Tibial nerve (tissue), 3 donors: ENCODE measurements around the gene TSC22D4.
"Not testable (repeated sequence)": the region's sequence is repeated elsewhere in the genome, so short reads cannot be mapped to it uniquely, and the experiment has no call there.

ENCODE experiments used
- POLR2A ChIP-seq, 2 donors: fragments of 450-650 bp; IDR thresholded peaks; one replicate each; pipeline ENCODE4 v1.6.1; 2017; ENCODE audit warnings: antibody characterized with exemption in 2 of 2, mild to moderate bottlenecking in 2 of 2, moderate library complexity in 2 of 2
- TF ChIP-seq, protein P1 (sequence below), 5 experiments: fragments of 200-600 bp in 3 of 5; fragments of 450-650 bp in 2 of 5; sonication (generic) in 3 of 5; IDR thresholded peaks; one replicate each; pipeline ENCODE4 v1.5.1; 2016 to 2019; ENCODE audit warnings: antibody characterized with exemption in 5 of 5, mild to moderate bottlenecking in 3 of 5, moderate library complexity in 2 of 5

DNA sequence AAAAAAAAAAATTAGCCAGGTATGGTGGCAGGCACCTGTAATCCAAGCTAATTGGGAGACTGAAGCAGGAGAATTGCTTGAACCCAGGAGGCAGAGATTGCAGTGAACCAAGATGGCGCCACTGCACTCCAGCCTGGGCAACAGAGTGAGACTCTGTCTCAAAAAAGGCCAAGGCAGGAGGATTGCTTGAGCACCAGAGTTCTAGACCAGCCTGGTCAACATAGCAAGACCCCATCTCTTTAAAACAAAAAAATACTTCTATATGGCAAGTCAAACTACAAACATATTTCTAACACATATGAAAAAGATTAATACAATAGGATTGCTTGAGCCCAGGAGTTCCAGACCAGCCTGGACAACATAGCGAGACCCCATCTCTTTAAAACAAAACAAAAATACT, 21.7 kb upstream of the TSC22D4 start:
- TF ChIP-seq, protein P1, sequence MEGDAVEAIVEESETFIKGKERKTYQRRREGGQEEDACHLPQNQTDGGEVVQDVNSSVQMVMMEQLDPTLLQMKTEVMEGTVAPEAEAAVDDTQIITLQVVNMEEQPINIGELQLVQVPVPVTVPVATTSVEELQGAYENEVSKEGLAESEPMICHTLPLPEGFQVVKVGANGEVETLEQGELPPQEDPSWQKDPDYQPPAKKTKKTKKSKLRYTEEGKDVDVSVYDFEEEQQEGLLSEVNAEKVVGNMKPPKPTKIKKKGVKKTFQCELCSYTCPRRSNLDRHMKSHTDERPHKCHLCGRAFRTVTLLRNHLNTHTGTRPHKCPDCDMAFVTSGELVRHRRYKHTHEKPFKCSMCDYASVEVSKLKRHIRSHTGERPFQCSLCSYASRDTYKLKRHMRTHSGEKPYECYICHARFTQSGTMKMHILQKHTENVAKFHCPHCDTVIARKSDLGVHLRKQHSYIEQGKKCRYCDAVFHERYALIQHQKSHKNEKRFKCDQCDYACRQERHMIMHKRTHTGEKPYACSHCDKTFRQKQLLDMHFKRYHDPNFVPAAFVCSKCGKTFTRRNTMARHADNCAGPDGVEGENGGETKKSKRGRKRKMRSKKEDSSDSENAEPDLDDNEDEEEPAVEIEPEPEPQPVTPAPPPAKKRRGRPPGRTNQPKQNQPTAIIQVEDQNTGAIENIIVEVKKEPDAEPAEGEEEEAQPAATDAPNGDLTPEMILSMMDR (IDR thresholded peaks at IDR 0.05) = not testable (repeated sequence)
- TF ChIP-seq POLR2A (IDR thresholded peaks at IDR 0.05) = not testable (repeated sequence)
